Neural progenitor cell (in vitro differentiated cells): ENCODE results near the gene RANBP2.

Experiments used
- CTCF ChIP-seq: fragments of 200-600 bp; sonication (generic); IDR thresholded peaks from 2 replicates; pipeline ENCODE4 v1.5.1; 2017; ENCODE audit warnings: antibody characterized with exemption, mild to moderate bottlenecking
- EZH2phosphoT487 ChIP-seq: fragments of 200-600 bp; sonication (generic); IDR thresholded peaks from 2 replicates; pipeline ENCODE4 v1.6.1; 2017; ENCODE audit warnings: antibody characterized with exemption

DNA sequence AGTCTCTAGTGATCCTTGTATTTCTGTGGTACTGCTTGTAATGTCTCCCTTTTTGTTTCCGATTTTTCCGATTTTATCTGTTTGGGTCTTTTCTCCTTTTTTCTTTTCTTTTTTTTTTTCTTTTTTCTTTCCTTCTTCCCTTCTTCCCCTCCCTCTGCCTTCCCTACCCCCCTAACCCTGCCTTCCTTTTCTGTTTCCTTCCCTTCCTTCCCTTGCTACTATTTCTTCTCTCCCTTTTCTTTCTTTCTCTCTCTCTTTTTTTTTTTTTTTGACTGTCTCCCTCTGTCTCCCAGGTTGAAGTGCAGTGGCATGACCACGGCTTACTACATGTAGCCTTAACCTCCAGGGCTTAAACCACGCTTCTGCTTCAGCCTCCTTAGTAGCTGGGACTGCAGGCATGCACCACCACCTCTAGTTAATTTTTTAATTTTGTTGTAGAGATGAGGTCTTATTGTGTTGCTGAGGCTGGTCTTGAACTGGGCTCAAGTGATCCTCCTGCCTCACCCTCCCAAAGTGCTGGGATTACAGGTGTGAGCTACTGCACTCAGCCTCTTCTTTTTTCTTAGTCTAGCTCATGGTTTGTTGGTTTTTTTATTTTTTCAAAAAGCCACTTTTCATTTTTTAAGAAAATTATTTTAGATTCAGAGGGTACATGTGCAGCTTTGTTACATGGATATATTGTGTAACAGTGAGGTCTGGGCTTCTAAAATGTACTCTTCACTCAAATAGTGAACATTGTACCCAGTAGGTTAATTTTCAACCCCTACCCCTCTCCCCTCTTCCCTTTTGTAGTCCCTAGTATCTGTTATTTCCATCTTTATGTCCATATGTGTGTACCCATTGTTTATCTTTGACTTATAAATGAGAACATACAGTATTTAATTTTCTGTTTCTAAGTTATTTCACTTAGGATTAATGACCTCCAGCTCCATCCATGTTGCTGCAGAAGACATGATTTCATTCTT is 92.0 kb downstream of the RANBP2 start:
- no peak for TF ChIP-seq EZH2phosphoT487
- TF ChIP-seq CTCF: no peak
